Measurements from ENCODE around the gene ABL1.

GRCh38 chr9:130934702-130935647 lies 99.9 kb downstream of the ABL1 start:
- TF ChIP-seq POLR2A (IDR thresholded peaks at IDR 0.05) (no peak), EP300 (IDR thresholded peaks at IDR 0.05) (no peak)

Data from suprapubic skin (tissue), 2 donors.